GM23338 (cell line): ENCODE results near the gene RASL11A.

ENCODE experiments used
- CREB1 ChIP-seq: fragments of 250-450 bp; sonication (Bioruptor Pico); IDR thresholded peaks from 2 replicates; pipeline ENCODE4 v1.5.0; 2020; ENCODE audit warnings: low read depth, mild to moderate bottlenecking, moderate library complexity
- CTCF ChIP-seq, 2 experiments: fragments of 200-600 bp in 1 of 2; sonication (generic) in 1 of 2; conservative IDR thresholded peaks; 2 replicates each; pipeline versions ENCODE4 v1.5.1 to v1.6.1; 2016 to 2017; ENCODE audit warnings: antibody characterized with exemption in 2 of 2, low read depth in 2 of 2, mild to moderate bottlenecking in 2 of 2, moderate library complexity in 1 of 2
- ETS1 ChIP-seq: IDR thresholded peaks from 2 replicates; pipeline ENCODE4 v1.6.1; 2016; ENCODE audit warnings: antibody characterized with exemption
- EZH2 ChIP-seq: fragments of 200-600 bp; sonication (generic); IDR thresholded peaks from one replicate; pipeline ENCODE4 v1.8.0; 2017; ENCODE audit warnings: antibody characterized with exemption, mild to moderate bottlenecking, low read depth; ENCODE audit not compliant: unreplicated experiment
- EZH2phosphoT487 ChIP-seq: fragments of 200-600 bp; sonication (generic); IDR thresholded peaks from one replicate; pipeline ENCODE4 v1.8.1; 2018; ENCODE audit warnings: antibody characterized with exemption; ENCODE audit not compliant: unreplicated experiment
- JUNB ChIP-seq: IDR thresholded peaks from one replicate; pipeline ENCODE4 v1.6.1; 2016; ENCODE audit warnings: antibody characterized with exemption; ENCODE audit not compliant: unreplicated experiment
- POLR2AphosphoS5 ChIP-seq: IDR thresholded peaks from 2 replicates; pipeline ENCODE4 v1.6.1; 2016; ENCODE audit warnings: antibody characterized with exemption, low read depth
- REST ChIP-seq: IDR thresholded peaks from one replicate; pipeline ENCODE4 v1.6.1; 2018; ENCODE audit warnings: antibody characterized with exemption; ENCODE audit not compliant: unreplicated experiment
- STAT1 ChIP-seq: IDR thresholded peaks from one replicate; pipeline ENCODE4 v1.6.1; 2016; ENCODE audit warnings: antibody characterized with exemption; ENCODE audit not compliant: unreplicated experiment
- ZNF114 ChIP-seq: fragments of 250-450 bp; sonication (Bioruptor Pico); IDR thresholded peaks from 2 replicates; pipeline ENCODE4 v1.5.0; 2020; ENCODE audit warnings: mild to moderate bottlenecking, moderate library complexity
- ZNF331 ChIP-seq: fragments of 250-450 bp; sonication (Bioruptor Pico); IDR thresholded peaks from 2 replicates; pipeline ENCODE4 v1.5.0; 2020; ENCODE audit warnings: low read depth, mild to moderate bottlenecking, moderate library complexity
- ZNF462 ChIP-seq: fragments of 250-450 bp; sonication (Bioruptor Pico); IDR thresholded peaks from 2 replicates; pipeline ENCODE4 v1.5.0; 2020; ENCODE audit warnings: mild to moderate bottlenecking, moderate library complexity

- TF ChIP-seq POLR2AphosphoS5 (peak; percentile 96), CTCF (conservative IDR thresholded peaks at IDR 0.05; ENCODE audit: low read depth in 2 of 2) (no peak), REST (peak; percentile 35), ZNF114 (CRISPR knock-in tag) (no peak), JUNB (no peak), EZH2phosphoT487 (no peak), EZH2 (no peak), CREB1 (peak; percentile 95), ZNF462 (CRISPR knock-in tag) (no peak), ZNF331 (CRISPR knock-in tag) (no peak), STAT1 (no peak), ETS1 (peak; percentile 65; the same call in 1 of the 2 replicates)
Observed at GRCh38 chr13:27251166-27252091, 19.2 kb upstream of the RASL11A start, which contains the start of gene RPL21.
